SK-N-MC (cell line): ENCODE results near the gene R3HDM2.
"Not testable (repeated sequence)": the region's sequence is repeated elsewhere in the genome, so short reads cannot be mapped to it uniquely, and the experiment has no call there.

ENCODE experiments used
- EZH2 ChIP-seq: fragments of 200-600 bp; sonication (generic); IDR thresholded peaks from one replicate; pipeline ENCODE4 v1.6.1; 2017; ENCODE audit warnings: antibody characterized with exemption
- POLR2AphosphoS5 ChIP-seq: IDR thresholded peaks from 2 replicates; pipeline ENCODE4 v1.6.1; 2012; ENCODE audit warnings: mild to moderate bottlenecking, low read depth, low read length, borderline replicate concordance

DNA sequence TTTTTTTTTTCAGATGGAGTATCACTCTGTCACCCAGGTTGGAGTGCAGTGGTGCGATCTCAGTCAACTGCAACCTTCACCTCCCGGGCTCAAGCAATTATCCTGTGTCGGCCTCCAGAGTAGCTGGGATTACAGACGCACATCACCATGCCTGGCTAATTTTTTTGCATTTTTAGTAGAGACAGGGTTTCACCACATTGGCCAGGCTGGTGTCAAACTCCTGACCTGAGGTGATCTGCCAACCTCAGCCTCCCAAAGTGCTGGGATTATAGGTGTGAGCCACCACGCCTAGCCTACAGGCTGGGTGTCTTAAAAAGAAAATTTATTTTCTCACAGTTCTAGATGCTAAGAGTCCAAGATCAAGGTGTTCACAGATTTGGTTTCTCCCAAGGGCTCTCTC, 66.7 kb downstream of the R3HDM2 start:
- TF ChIP-seq EZH2, POLR2AphosphoS5: not testable (repeated sequence)
